Fibroblast of mammary gland (primary cell): ENCODE data around the gene OPALIN.

Experiments used
- DNase-seq: peaks from one replicate; pipeline ENCODE4 v3.0.0-alpha.2; 2010; ENCODE audit warnings: low read depth
- H3K4me3 ChIP-seq: 2 replicates; pipeline ENCODE4 v1.5.1; 2011; ENCODE audit warnings: low read depth, mild to moderate bottlenecking, low read length, moderate library complexity; ENCODE audit not compliant: control insufficient read depth
- CTCF ChIP-seq: conservative IDR thresholded peaks from 2 replicates; pipeline ENCODE4 v1.5.1; 2011; ENCODE audit warnings: low read depth, low read length, inconsistent platforms; ENCODE audit not compliant: control insufficient read depth, insufficient read depth

Gene OPALIN

GRCh38 chr10:96387161-96387560 lies 28.4 kb upstream of the OPALIN start:
- DNase-seq: no peak
- no peak for TF ChIP-seq CTCF
- no peak overlapping the region for H3K4me3 ChIP-seq

- H3K4me3 ChIP-seq: no peak overlapping the region
- no peak for DNase-seq
- no peak for TF ChIP-seq CTCF
Measured at GRCh38 chr10:96384506-96384905, 25.7 kb upstream of the OPALIN start.

- no peak overlapping the region for H3K4me3 ChIP-seq
- peak; percentile 25 for DNase-seq
- no peak for TF ChIP-seq CTCF
Measured at GRCh38 chr10:96380821-96381220, 22.0 kb upstream of the OPALIN start.

GRCh38 chr10:96379758-96380157 lies 21.0 kb upstream of the OPALIN start:
- DNase-seq: no peak
- no peak for TF ChIP-seq CTCF
- H3K4me3 ChIP-seq: no peak overlapping the region

GRCh38 chr10:96378741-96379140 lies 19.9 kb upstream of the OPALIN start:
- no peak for TF ChIP-seq CTCF
- H3K4me3 ChIP-seq: no peak overlapping the region
- no peak for DNase-seq

GRCh38 chr10:96377816-96378294 lies 19.1 kb upstream of the OPALIN start:
- no peak for TF ChIP-seq CTCF
- H3K4me3 ChIP-seq: no peak overlapping the region
- DNase-seq: peak; percentile 39

GRCh38 chr10:96376483-96376882 lies 17.7 kb upstream of the OPALIN start:
- DNase-seq: no peak
- no peak overlapping the region for H3K4me3 ChIP-seq
- TF ChIP-seq CTCF: no peak
